Measurements from ENCODE around the gene CACNB2.

GRCh38 chr10:18203471-18203870, 63.2 kb downstream of the CACNB2 start:
- TF ChIP-seq POLR2AphosphoS5 (IDR thresholded peaks at IDR 0.05; ENCODE audit: low read depth, low read length): no peak
- TF ChIP-seq POLR2A (IDR thresholded peaks at IDR 0.05; ENCODE audit: low read depth, low read length): no peak
- no peak for TF ChIP-seq TAF1 (IDR thresholded peaks at IDR 0.05; ENCODE audit: borderline replicate concordance, low read depth, low read length)
